Mucosa of gallbladder (tissue), 1 donor: ENCODE results near the gene TLCD2. TPM values are rescaled to one million over a fixed set of nuclear protein-coding genes. Genes with fewer than 3 reads are reported as not detected.
"Not testable (repeated sequence)": the region's sequence is repeated elsewhere in the genome, so short reads cannot be mapped to it uniquely, and the experiment has no call there.

ENCODE experiments used
- DNase-seq: peaks from one replicate; pipeline ENCODE4 v3.0.0-alpha.2; 2020; ENCODE audit warnings: low spot score
- total RNA-seq: library from RNA; stranded (reverse); gene quantifications from one replicate; pipeline ENCODE4 v1.2.1, GENCODE V29; 2021
- donor health status: DM: no; HTN: no; CAD: no.

TLCD2 gene
- total RNA-seq, 1 donor from 2014 or later: 6.5 TPM

- no peak for DNase-seq
These were observed 8.4 kb upstream of the TLCD2 start for GRCh38 chr17:1718362-1719165.

GRCh38 chr17:1716912-1717695 is 6.9 kb upstream of the TLCD2 start:
- peak; percentile 96 for DNase-seq

GRCh38 chr17:1716076-1716911 is 6.1 kb upstream of the TLCD2 start:
- peak; percentile 100 for DNase-seq

- DNase-seq: no peak
These were observed 5.6 kb upstream of the TLCD2 start for GRCh38 chr17:1715803-1716075.

GRCh38 chr17:1714980-1715802 is 5.0 kb upstream of the TLCD2 start:
- peak; percentile 79 for DNase-seq

- DNase-seq: peak; percentile 97
These were observed 4.3 kb upstream of the TLCD2 start for GRCh38 chr17:1714427-1714979.

- no peak for DNase-seq
These were observed 3.8 kb upstream of the TLCD2 start for GRCh38 chr17:1713878-1714426.

- no peak for DNase-seq
These were observed 3.1 kb upstream of the TLCD2 start for GRCh38 chr17:1713160-1713877.

GRCh38 chr17:1712271-1712670 is 2.1 kb upstream of the TLCD2 start:
- no peak for DNase-seq

- DNase-seq: no peak
These were observed 1.6 kb upstream of the TLCD2 start for GRCh38 chr17:1711804-1712203.

GRCh38 chr17:1710807-1711553 is 803 bp upstream of the TLCD2 start:
- no peak for DNase-seq

- DNase-seq: no peak
These were observed 700 bp downstream of the TLCD2 start for GRCh38 chr17:1709403-1709951.

GRCh38 chr17:1708791-1709346 is 1.3 kb downstream of the TLCD2 start:
- DNase-seq: not testable (repeated sequence)

- DNase-seq: no peak
These were observed 3.1 kb downstream of the TLCD2 start for GRCh38 chr17:1707107-1707506.

GRCh38 chr17:1705004-1705403 is 5.2 kb downstream of the TLCD2 start:
- no peak for DNase-seq

- DNase-seq: no peak
These were observed 7.1 kb downstream of the TLCD2 start for GRCh38 chr17:1703063-1703462.

- DNase-seq: not testable (repeated sequence)
These were observed 10.3 kb downstream of the TLCD2 start for GRCh38 chr17:1699891-1700290.

- no peak for DNase-seq
These were observed 12.5 kb downstream of the TLCD2 start for GRCh38 chr17:1697681-1698080.

- no peak for DNase-seq
These were observed 14.8 kb downstream of the TLCD2 start for GRCh38 chr17:1695365-1695764.
